GM23338 (cell line): ENCODE results near the gene XXYLT1. TPM values are rescaled to one million over a fixed set of nuclear protein-coding genes. Genes with fewer than 3 reads are reported as not detected.

Experiments used
- ATAC-seq: fragments of 200-7000 bp; cut with Tn5 transposase; 3 replicates; pipeline ENCODE4 v1.9.1; 2020
- DNase-seq: peaks from one replicate; pipeline ENCODE4 v3.0.0-alpha.2; 2015; ENCODE audit warnings: low spot score
- H2AFZ ChIP-seq: fragments of 200-600 bp; sonication (generic); 2 replicates; pipeline ENCODE4 v1.8.0; 2016; ENCODE audit warnings: antibody characterized with exemption, mild to moderate bottlenecking, moderate library complexity
- H3F3A ChIP-seq: fragments of 200-600 bp; sonication (generic); replicated peaks from 2 replicates; pipeline ENCODE4 v1.8.0; 2017; ENCODE audit warnings: antibody characterized with exemption, mixed run types, low read depth
- H3K27ac ChIP-seq: fragments of 200-600 bp; sonication (generic); 2 replicates; pipeline ENCODE4 v1.6.1; 2016; ENCODE audit warnings: low read depth
- H3K27me3 ChIP-seq: fragments of 200-600 bp; sonication (generic); 2 replicates; pipeline ENCODE4 v1.8.0; 2016; ENCODE audit warnings: mild to moderate bottlenecking, mixed run types, moderate library complexity; ENCODE audit not compliant: insufficient read depth
- H3K36me3 ChIP-seq: fragments of 200-600 bp; sonication (generic); 2 replicates; pipeline ENCODE4 v1.8.0; 2016; ENCODE audit warnings: mild to moderate bottlenecking; ENCODE audit not compliant: insufficient read depth
- H3K4me1 ChIP-seq: fragments of 200-600 bp; sonication (generic); 2 replicates; pipeline ENCODE4 v1.8.0; 2016; ENCODE audit warnings: mild to moderate bottlenecking, moderate library complexity; ENCODE audit not compliant: insufficient read depth
- H3K4me2 ChIP-seq: fragments of 200-600 bp; sonication (generic); 2 replicates; pipeline ENCODE4 v1.7.1; 2017; ENCODE audit warnings: mixed run types
- H3K4me3 ChIP-seq: fragments of 200-600 bp; sonication (generic); 2 replicates; pipeline ENCODE4 v1.6.1; 2016; ENCODE audit warnings: mixed run types
- H3K79me2 ChIP-seq: fragments of 200-600 bp; sonication (generic); replicated peaks from 2 replicates; pipeline ENCODE4 v1.8.0; 2017; ENCODE audit warnings: mild to moderate bottlenecking; ENCODE audit not compliant: insufficient read depth
- H3K9me2 ChIP-seq: fragments of 200-600 bp; sonication (generic); 2 replicates; pipeline ENCODE4 v1.8.0; 2017; ENCODE audit not compliant: insufficient read depth
- H4K20me1 ChIP-seq: fragments of 200-600 bp; sonication (generic); replicated peaks from 2 replicates; pipeline ENCODE4 v1.8.0; 2017; ENCODE audit warnings: mild to moderate bottlenecking; ENCODE audit not compliant: insufficient read depth
- H3K27ac Mint-ChIP-seq: 2 replicates; pipeline ENCODE4 v1.8.0; 2020; ENCODE audit warnings: inconsistent platforms, mild to moderate bottlenecking, moderate library complexity, mixed read lengths
- H3K27me3 Mint-ChIP-seq: 3 replicates; pipeline ENCODE4 v1.8.0; 2022; ENCODE audit warnings: low read depth, mild to moderate bottlenecking, moderate library complexity, mixed read lengths, inconsistent platforms; ENCODE audit not compliant: insufficient read depth, poor library complexity
- H3K36me3 Mint-ChIP-seq: 3 replicates; pipeline ENCODE4 v1.8.0; 2021; ENCODE audit warnings: low read depth, mild to moderate bottlenecking, inconsistent platforms, moderate library complexity, mixed read lengths
- H3K4me1 Mint-ChIP-seq: 3 replicates; pipeline ENCODE4 v1.8.0; 2020; ENCODE audit warnings: mild to moderate bottlenecking, inconsistent platforms, mixed read lengths
- H3K4me3 Mint-ChIP-seq: 3 replicates; pipeline ENCODE4 v1.8.0; 2021; ENCODE audit warnings: moderate library complexity, mild to moderate bottlenecking, inconsistent platforms, mixed read lengths
- H3K9me3 Mint-ChIP-seq: 3 replicates; pipeline ENCODE4 v1.8.0; 2020; ENCODE audit warnings: moderate library complexity, mild to moderate bottlenecking, inconsistent platforms, mixed read lengths
- CREB1 ChIP-seq: fragments of 250-450 bp; sonication (Bioruptor Pico); IDR thresholded peaks from 2 replicates; pipeline ENCODE4 v1.5.0; 2020; ENCODE audit warnings: low read depth, mild to moderate bottlenecking, moderate library complexity
- CTCF ChIP-seq, 2 experiments: fragments of 200-600 bp in 1 of 2; sonication (generic) in 1 of 2; conservative IDR thresholded peaks; 2 replicates each; pipeline versions ENCODE4 v1.5.1 to v1.6.1; 2016 to 2017; ENCODE audit warnings: antibody characterized with exemption in 2 of 2, low read depth in 2 of 2, mild to moderate bottlenecking in 2 of 2, moderate library complexity in 1 of 2
- ETS1 ChIP-seq: IDR thresholded peaks from 2 replicates; pipeline ENCODE4 v1.6.1; 2016; ENCODE audit warnings: antibody characterized with exemption
- EZH2 ChIP-seq: fragments of 200-600 bp; sonication (generic); IDR thresholded peaks from one replicate; pipeline ENCODE4 v1.8.0; 2017; ENCODE audit warnings: antibody characterized with exemption, mild to moderate bottlenecking, low read depth; ENCODE audit not compliant: unreplicated experiment
- JUNB ChIP-seq: IDR thresholded peaks from one replicate; pipeline ENCODE4 v1.6.1; 2016; ENCODE audit warnings: antibody characterized with exemption; ENCODE audit not compliant: unreplicated experiment
- NANOG ChIP-seq: IDR thresholded peaks from 2 replicates; pipeline ENCODE4 v1.6.1; 2016; ENCODE audit warnings: antibody characterized with exemption, borderline replicate concordance
- polyA plus RNA-seq: library from polyadenylated mRNA; unstranded; fragments of >200 nt; fragmentation: Nextera tagmentation; extraction: Ambion mirVana; gene quantifications from 2 replicates; pipeline ENCODE4 v1.2.1, GENCODE V29; 2016
- total RNA-seq: library from RNA; depleted of rRNA; stranded (reverse); fragments of >200 nt; shearing (Covaris generic); gene quantifications from 2 replicates; pipeline ENCODE4 v1.2.3, GENCODE V29; 2014
- TF ChIP-seq, protein P1 (sequence below): IDR thresholded peaks from one replicate; pipeline ENCODE4 v1.6.1; 2018; ENCODE audit warnings: antibody characterized with exemption; ENCODE audit not compliant: unreplicated experiment

Gene XXYLT1
- total and polyA plus RNA-seq, 2 experiments from 2014 or later: 13.5 to 34.8 TPM

- Mint-ChIP-seq H3K36me3 (peaks cover 20% of the 10 kb centered on the region), H3K4me3 (no peak overlapping the region), H3K27ac (no peak overlapping the region), H3K4me1 (peaks cover 17% of the 10 kb centered on the region), H3K9me3 (no peaks in the 10 kb centered on the region), H3K27me3 (peaks cover 23% of the 10 kb centered on the region)
- peaks cover 10% of the 10 kb centered on the region for H3K79me2 ChIP-seq
- DNase-seq: peak; percentile 45
- H2AFZ ChIP-seq: no peak overlapping the region
- no peaks in the 10 kb centered on the region for H3K36me3 ChIP-seq
- no peaks in the 10 kb centered on the region for H3K27me3 ChIP-seq
- peak; percentile 83 for ATAC-seq
- H3K4me3 ChIP-seq: no peak overlapping the region
- peaks cover 23% of the 10 kb centered on the region for H3K4me1 ChIP-seq
- TF ChIP-seq CREB1 (CRISPR knock-in tag) (no peak), CTCF (conservative IDR thresholded peaks at IDR 0.05; ENCODE audit: low read depth in 2 of 2) (peak; percentile 34 to 70), ETS1 (no peak)
- H3K9me2 ChIP-seq: no peaks in the 10 kb centered on the region
- H4K20me1 ChIP-seq: no peaks in the 10 kb centered on the region
- H3F3A ChIP-seq: 0 out of 2 replicates have a peak, but pooled peaks cover 2% of the 10 kb centered on the region
- no peak overlapping the region for H3K27ac ChIP-seq
- H3K4me2 ChIP-seq: no peak overlapping the region
These were observed 44.0 kb downstream of the XXYLT1 start for GRCh38 chr3:195226900-195227447.

DNA sequence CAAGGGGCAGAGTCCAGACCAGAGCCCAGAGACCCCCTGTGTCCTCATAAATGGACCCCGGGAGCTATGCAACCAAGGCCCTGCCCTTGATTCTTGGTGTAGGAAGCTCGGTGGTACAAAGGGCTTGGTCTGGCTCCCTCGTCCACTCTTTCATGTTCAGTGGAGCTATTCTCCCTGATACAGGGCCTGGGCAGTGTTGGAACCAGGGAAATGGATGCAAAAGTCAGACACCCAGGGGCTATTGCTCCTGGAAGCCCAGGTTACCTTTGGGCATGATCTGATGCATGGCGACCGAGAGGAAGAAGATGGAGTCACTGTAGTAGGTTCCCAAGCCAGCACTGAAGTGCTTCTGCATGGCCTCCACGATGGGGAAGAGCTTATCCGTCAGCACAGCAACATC lies 44.5 kb downstream of the XXYLT1 start:
- H2AFZ ChIP-seq: no peak overlapping the region
- no peaks in the 10 kb centered on the region for H3K9me3 Mint-ChIP-seq
- peaks cover 20% of the 10 kb centered on the region for H3K4me1 Mint-ChIP-seq
- H3K36me3 Mint-ChIP-seq: peaks cover 20% of the 10 kb centered on the region
- H3K9me2 ChIP-seq: no peaks in the 10 kb centered on the region
- no peaks in the 10 kb centered on the region for H4K20me1 ChIP-seq
- H3F3A ChIP-seq: 0 out of 2 replicates have a peak, but pooled peaks cover 2% of the 10 kb centered on the region
- H3K36me3 ChIP-seq: no peaks in the 10 kb centered on the region
- DNase-seq (no peak), ATAC-seq (no peak)
- H3K27ac Mint-ChIP-seq: no peak overlapping the region
- peaks cover 10% of the 10 kb centered on the region for H3K79me2 ChIP-seq
- peaks cover 23% of the 10 kb centered on the region for H3K27me3 Mint-ChIP-seq
- no peak overlapping the region for H3K4me3 ChIP-seq
- no peaks in the 10 kb centered on the region for H3K27me3 ChIP-seq
- peaks cover 23% of the 10 kb centered on the region for H3K4me1 ChIP-seq
- H3K4me2 ChIP-seq: no peak overlapping the region
- no peak overlapping the region for H3K27ac ChIP-seq
- no peak overlapping the region for H3K4me3 Mint-ChIP-seq
- TF ChIP-seq ETS1 (no peak), JUNB (no peak), EZH2 (no peak), NANOG (no peak)
- TF ChIP-seq, protein P1, sequence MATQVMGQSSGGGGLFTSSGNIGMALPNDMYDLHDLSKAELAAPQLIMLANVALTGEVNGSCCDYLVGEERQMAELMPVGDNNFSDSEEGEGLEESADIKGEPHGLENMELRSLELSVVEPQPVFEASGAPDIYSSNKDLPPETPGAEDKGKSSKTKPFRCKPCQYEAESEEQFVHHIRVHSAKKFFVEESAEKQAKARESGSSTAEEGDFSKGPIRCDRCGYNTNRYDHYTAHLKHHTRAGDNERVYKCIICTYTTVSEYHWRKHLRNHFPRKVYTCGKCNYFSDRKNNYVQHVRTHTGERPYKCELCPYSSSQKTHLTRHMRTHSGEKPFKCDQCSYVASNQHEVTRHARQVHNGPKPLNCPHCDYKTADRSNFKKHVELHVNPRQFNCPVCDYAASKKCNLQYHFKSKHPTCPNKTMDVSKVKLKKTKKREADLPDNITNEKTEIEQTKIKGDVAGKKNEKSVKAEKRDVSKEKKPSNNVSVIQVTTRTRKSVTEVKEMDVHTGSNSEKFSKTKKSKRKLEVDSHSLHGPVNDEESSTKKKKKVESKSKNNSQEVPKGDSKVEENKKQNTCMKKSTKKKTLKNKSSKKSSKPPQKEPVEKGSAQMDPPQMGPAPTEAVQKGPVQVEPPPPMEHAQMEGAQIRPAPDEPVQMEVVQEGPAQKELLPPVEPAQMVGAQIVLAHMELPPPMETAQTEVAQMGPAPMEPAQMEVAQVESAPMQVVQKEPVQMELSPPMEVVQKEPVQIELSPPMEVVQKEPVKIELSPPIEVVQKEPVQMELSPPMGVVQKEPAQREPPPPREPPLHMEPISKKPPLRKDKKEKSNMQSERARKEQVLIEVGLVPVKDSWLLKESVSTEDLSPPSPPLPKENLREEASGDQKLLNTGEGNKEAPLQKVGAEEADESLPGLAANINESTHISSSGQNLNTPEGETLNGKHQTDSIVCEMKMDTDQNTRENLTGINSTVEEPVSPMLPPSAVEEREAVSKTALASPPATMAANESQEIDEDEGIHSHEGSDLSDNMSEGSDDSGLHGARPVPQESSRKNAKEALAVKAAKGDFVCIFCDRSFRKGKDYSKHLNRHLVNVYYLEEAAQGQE: no peak
